ENCODE measurements around the gene HMGB4.

GRCh38 chr1:33820804-33821203, 43.1 kb upstream of the HMGB4 start:
- no peak for TF ChIP-seq CTCF (conservative IDR thresholded peaks at IDR 0.05; ENCODE audit: low read depth, low read length)
- TF ChIP-seq FOS (IDR thresholded peaks at IDR 0.05; ENCODE audit: low read depth, low read length), result no peak
- TF ChIP-seq RCOR1 (IDR thresholded peaks at IDR 0.05; ENCODE audit: insufficient replicate concordance, low read length), result no peak
- no peak for TF ChIP-seq NFE2L2 (IDR thresholded peaks at IDR 0.05; ENCODE audit: low read depth, low read length)
- TF ChIP-seq POLR2A (IDR thresholded peaks at IDR 0.05; ENCODE audit: low read depth, low read length), result no peak
